ENCODE measurements around the gene GDPD4.

GDPD4 gene

DNA sequence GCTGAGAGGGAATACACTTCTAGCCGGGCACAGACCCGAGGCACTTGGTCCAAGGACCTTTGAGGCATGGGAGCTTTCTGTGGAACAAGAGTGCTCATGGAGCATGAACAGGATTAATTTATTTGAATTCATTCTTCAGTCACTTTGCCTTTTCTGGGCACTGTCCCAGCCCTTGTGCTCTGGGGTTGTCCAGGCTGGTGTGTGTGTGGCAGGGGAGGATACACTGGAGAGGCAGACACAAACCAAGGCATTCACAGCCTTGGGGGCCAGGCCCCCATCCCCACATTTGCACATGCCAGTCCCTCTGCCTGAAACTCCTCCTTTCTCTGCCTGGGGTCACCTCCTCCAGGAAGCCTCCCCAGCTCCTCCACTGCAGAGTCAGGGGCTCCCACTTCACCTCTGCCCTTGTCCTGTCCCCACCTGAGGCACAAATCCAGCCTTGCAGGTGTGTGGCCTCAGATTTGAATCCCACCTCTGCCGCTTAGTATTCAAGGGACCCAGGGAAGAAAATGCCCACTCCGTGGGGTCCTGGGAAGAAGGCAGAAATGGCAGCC lies 118.0 kb downstream of the GDPD4 start:
- TF ChIP-seq, protein P1, sequence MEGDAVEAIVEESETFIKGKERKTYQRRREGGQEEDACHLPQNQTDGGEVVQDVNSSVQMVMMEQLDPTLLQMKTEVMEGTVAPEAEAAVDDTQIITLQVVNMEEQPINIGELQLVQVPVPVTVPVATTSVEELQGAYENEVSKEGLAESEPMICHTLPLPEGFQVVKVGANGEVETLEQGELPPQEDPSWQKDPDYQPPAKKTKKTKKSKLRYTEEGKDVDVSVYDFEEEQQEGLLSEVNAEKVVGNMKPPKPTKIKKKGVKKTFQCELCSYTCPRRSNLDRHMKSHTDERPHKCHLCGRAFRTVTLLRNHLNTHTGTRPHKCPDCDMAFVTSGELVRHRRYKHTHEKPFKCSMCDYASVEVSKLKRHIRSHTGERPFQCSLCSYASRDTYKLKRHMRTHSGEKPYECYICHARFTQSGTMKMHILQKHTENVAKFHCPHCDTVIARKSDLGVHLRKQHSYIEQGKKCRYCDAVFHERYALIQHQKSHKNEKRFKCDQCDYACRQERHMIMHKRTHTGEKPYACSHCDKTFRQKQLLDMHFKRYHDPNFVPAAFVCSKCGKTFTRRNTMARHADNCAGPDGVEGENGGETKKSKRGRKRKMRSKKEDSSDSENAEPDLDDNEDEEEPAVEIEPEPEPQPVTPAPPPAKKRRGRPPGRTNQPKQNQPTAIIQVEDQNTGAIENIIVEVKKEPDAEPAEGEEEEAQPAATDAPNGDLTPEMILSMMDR (IDR thresholded peaks at IDR 0.05), result no peak

DNA sequence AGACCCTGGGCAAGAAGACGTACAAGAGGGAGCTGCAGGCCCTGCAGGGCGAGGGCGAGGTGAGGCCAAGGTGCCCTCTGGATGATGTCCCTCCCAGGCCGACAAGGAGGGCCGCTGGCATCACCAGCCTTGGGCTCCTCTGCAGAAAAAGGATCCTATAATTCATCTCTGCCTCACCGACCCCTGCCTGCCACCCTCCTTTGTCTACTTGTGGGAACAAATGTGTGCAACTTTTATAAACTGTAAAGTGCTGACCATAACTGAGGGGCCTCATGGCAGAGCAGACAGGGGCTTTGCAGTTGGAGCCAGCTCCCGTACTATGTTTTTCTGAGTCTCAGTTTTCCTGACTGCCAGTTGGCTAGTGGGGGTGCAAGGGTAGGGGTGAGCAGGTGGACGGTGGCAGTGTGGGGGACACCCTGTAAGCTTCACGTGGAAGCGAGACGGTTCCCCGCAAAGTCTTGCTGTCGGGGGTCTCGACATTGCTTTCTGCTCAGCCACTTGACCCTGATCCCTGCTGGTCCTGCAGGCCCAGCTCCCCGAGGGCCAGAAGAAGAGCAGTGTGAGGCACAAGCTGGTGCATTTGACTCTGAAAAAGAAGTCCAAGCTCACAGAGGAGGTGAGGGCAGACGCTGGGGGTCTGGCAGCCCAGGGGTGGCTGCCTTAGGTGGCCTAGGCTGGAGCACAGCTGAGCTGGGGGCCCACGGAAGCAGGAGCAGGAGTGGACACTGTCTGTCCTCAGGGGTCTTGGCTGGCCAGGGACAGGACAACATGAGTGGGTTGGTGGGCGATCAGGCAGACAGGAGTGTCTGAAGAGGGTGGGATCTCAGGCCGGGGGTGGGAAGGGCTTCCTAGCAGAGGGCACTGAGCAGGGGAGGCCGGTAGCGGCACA lies 118.7 kb downstream of the GDPD4 start:
- TF ChIP-seq, protein P1 (IDR thresholded peaks at IDR 0.05), result no peak

DNA sequence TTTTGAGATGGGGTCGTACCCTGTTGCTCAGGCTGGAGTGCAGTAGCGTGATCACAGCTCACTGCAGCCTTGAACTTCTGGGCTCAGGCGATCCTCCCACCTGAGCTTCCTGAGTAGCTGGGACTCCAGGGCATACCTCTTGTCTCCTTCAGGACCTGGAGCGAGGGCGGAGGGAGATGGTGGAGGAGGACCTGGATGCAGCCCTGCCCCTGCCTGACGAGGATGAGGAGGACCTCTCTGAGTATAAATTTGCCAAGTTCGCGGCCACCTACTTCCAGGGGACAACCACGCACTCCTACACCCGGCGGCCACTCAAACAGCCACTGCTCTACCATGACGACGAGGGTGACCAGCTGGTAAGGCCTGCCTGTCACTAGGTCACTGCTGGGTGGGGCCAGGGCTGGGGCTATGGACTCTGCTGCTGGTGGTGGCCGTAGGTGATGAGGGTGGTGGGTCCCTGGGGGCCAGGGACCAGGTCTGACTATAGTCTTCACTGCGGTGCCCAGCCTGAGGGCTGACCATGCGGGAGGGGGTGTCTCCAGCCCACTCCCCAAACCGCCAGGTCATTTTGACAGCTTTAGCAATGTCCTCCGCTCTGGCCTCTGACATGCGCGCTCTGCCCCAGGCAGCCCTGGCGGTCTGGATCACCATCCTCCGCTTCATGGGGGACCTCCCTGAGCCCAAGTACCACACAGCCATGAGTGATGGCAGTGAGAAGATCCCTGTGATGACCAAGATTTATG lies 119.5 kb downstream of the GDPD4 start:
- TF ChIP-seq, protein P1 (IDR thresholded peaks at IDR 0.05), result no peak

DNA sequence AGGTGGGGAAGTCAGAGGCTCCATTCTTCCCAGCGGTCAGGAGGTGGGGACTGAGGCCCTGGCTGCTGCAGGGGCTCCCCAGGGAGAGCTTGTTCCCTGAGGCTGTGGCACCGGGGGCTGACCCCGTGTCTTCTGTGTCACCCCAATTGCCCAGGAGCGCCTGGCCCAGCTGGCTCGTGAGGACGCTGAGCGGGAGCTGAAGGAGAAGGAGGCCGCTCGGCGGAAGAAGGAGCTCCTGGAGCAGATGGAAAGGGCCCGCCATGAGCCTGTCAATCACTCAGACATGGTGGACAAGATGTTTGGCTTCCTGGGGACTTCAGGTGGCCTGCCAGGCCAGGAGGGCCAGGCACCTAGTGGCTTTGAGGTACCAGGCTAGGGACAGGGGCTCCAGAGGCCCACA lies 120.3 kb downstream of the GDPD4 start:
- TF ChIP-seq, protein P1 (IDR thresholded peaks at IDR 0.05), result no peak

DNA sequence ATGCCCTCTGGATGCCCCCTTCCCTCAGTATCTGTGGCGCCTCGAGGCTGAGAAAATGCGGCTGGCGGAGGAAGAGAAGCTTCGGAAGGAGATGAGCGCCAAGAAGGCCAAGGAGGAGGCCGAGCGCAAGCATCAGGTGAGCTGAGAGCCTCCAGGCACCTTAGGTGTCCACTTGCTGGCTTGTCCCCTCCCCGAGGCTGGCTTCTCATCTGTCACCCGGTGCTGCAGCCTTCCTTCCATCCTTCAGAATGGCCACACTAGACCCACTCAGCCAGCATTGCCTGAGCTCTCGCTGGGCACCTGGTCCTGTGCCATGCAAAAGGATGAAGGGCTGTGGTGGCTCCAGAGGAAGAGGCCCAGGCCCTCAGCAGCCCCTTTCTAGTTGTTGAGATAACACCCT lies 121.1 kb downstream of the GDPD4 start:
- TF ChIP-seq, protein P1 (IDR thresholded peaks at IDR 0.05), result no peak

DNA sequence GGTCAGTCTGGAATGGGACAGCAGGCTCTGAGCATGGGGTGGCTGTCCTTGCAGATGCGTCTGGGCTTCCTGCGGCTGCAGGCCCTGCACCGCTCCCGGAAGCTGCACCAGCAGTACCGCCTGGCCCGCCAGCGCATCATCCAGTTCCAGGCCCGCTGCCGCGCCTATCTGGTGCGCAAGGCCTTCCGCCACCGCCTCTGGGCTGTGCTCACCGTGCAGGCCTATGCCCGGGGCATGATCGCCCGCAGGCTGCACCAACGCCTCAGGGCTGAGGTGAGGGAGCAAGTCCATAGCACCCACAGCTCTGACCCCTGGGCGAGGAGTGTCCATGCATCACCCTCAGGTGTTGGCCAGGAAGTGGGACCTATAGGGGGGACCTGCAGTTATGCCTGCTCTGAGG lies 121.8 kb downstream of the GDPD4 start:
- TF ChIP-seq, protein P1 (IDR thresholded peaks at IDR 0.05), result no peak

DNA sequence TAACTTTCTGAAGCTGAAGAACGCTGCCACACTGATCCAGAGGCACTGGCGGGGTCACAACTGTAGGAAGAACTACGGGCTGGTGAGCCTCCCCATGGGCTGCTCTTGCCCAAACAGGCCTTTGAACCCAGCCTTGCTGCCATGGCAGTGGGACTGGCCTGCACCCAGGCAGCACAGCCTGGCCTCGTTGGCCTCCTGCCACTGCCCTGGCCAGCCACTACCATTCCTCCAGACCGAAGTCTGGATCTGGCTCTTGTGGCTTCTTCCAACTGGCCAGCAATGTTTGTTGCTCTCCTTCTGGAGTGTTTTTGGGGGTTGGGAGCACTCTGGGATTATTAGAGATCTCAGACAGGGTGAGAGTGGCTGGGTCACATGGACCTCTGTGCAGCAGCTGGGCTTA lies 122.4 kb downstream of the GDPD4 start:
- TF ChIP-seq, protein P1 (IDR thresholded peaks at IDR 0.05), result no peak
